Measurements from ENCODE around the gene LRRC74A. TPM values are rescaled to one million over a fixed set of nuclear protein-coding genes. Genes with fewer than 3 reads are reported as not detected.

Gene LRRC74A
- polyA plus RNA-seq, 1 donor (not counting 4 experiments of a cell fraction or from before 2014, with no cell fraction given): not detected

GRCh38 chr14:76777721-76778120 lies 48.5 kb upstream of the LRRC74A start:
- H3K9me1 ChIP-seq (ENCODE audit: control insufficient read depth, extremely low read depth, insufficient read depth, low read length): no peaks in the 10 kb centered on the region
- DNase-seq (ENCODE audit: low read depth, low spot score): no peak
- no peak for TF ChIP-seq EZH2 (IDR thresholded peaks at IDR 0.05; ENCODE audit: low read length)
- TF ChIP-seq, protein P1, sequence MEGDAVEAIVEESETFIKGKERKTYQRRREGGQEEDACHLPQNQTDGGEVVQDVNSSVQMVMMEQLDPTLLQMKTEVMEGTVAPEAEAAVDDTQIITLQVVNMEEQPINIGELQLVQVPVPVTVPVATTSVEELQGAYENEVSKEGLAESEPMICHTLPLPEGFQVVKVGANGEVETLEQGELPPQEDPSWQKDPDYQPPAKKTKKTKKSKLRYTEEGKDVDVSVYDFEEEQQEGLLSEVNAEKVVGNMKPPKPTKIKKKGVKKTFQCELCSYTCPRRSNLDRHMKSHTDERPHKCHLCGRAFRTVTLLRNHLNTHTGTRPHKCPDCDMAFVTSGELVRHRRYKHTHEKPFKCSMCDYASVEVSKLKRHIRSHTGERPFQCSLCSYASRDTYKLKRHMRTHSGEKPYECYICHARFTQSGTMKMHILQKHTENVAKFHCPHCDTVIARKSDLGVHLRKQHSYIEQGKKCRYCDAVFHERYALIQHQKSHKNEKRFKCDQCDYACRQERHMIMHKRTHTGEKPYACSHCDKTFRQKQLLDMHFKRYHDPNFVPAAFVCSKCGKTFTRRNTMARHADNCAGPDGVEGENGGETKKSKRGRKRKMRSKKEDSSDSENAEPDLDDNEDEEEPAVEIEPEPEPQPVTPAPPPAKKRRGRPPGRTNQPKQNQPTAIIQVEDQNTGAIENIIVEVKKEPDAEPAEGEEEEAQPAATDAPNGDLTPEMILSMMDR (optimal IDR thresholded peaks at IDR 0.05 in 1 of 3, IDR thresholded peaks at IDR 0.05 in 1 of 3, conservative IDR thresholded peaks at IDR 0.05 in 1 of 3; ENCODE audit: extremely low read depth in 1 of 3, insufficient read depth in 2 of 3, low read length in 3 of 3): no peak
- no peak for FAIRE-seq
- no peak overlapping the region for H3K9ac ChIP-seq (ENCODE audit: control insufficient read depth, extremely low read depth, insufficient read depth, low read length)
- no peaks in the 10 kb centered on the region for H3K9me3 ChIP-seq (ENCODE audit: control insufficient read depth, low read depth, low read length)
- H3K4me3 ChIP-seq (ENCODE audit: control insufficient read depth in 2 of 3, extremely low read depth in 1 of 3, insufficient read depth in 2 of 3, low read depth in 1 of 3, low read length in 3 of 3): no peak overlapping the region
- no peaks in the 10 kb centered on the region for H4K20me1 ChIP-seq (ENCODE audit: control insufficient read depth, extremely low read depth, insufficient read depth, low read length)
- no peak overlapping the region for H3K27ac ChIP-seq (ENCODE audit: control insufficient read depth, insufficient read depth, low read length)
- no peak overlapping the region for H2AFZ ChIP-seq (ENCODE audit: control insufficient read depth, low read length)
- H3K4me2 ChIP-seq (ENCODE audit: control insufficient read depth, extremely low read depth, insufficient read depth, low read depth, low read length): no peak overlapping the region
- dilution Hi-C loops (cut with MboI; ENCODE audit: extremely low pct_ligation_motif_present, low sequenced_read_pairs): no loop called here
- peaks cover 3% of the 10 kb centered on the region for H3K27me3 ChIP-seq (ENCODE audit: control insufficient read depth, extremely low read depth, insufficient read depth, low read length)
- H3K36me3 ChIP-seq (ENCODE audit: control insufficient read depth in 2 of 2, extremely low read depth in 1 of 2, insufficient read depth in 2 of 2, low read length in 2 of 2): peaks cover 3 to 6% of the 10 kb centered on the region in 2 experiments
- H3K79me2 ChIP-seq (ENCODE audit: control insufficient read depth, insufficient read depth, low read length): no peaks in the 10 kb centered on the region
- H3K4me1 ChIP-seq (ENCODE audit: control insufficient read depth, extremely low read depth, insufficient read depth, low read length): peaks cover 17% of the 10 kb centered on the region

DNA sequence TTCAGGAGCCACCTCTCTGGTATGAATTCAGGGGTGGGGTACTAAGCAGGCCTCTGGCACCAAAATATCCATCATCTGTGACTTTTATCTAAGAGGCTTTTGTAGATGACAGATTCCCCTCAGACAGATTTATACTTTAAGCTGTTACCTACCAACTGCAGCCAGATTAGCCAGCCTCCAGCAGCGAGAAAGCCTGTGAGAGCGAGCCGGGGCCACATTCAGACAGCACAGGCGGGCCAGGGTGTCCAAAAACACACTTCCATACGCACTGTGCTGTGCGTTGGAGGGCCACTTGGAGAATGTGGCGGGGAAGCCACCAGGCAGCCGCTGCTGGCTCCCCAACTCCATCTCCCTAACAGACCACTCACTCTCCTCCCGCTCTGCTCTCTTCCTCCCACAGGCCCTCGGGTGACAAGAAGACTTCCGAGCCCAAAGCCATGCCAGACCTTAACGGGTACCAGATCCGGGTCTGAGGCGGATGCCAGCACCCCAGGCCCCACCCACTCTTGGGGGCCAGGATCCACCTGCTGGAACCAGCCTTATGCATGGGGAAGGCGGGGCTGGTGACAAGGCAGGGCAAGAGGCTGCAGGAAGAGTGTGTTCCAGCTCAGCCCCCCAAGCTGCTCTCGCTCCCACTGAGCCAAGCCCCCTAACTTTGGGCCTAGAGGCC lies 47.5 kb upstream of the LRRC74A start:
- Histone ChIP-seq H3K36me3 (ENCODE audit: control insufficient read depth in 2 of 2, extremely low read depth in 1 of 2, insufficient read depth in 2 of 2, low read length in 2 of 2) (peaks cover 3 to 6% of the 10 kb centered on the region in 2 experiments), H3K9me3 (ENCODE audit: control insufficient read depth, low read depth, low read length) (no peaks in the 10 kb centered on the region), H3K4me1 (ENCODE audit: control insufficient read depth, extremely low read depth, insufficient read depth, low read length) (peaks cover 8% of the 10 kb centered on the region), H3K79me2 (ENCODE audit: control insufficient read depth, insufficient read depth, low read length) (no peaks in the 10 kb centered on the region), H3K27me3 (ENCODE audit: control insufficient read depth, extremely low read depth, insufficient read depth, low read length) (peaks cover 3% of the 10 kb centered on the region), H4K20me1 (ENCODE audit: control insufficient read depth, extremely low read depth, insufficient read depth, low read length) (no peaks in the 10 kb centered on the region), H3K4me2 (ENCODE audit: control insufficient read depth, extremely low read depth, insufficient read depth, low read depth, low read length) (no peak overlapping the region), H3K27ac (ENCODE audit: control insufficient read depth, insufficient read depth, low read length) (no peak overlapping the region), H2AFZ (ENCODE audit: control insufficient read depth, low read length) (no peak overlapping the region), H3K9me1 (ENCODE audit: control insufficient read depth, extremely low read depth, insufficient read depth, low read length) (no peaks in the 10 kb centered on the region), H3K4me3 (ENCODE audit: control insufficient read depth in 2 of 3, extremely low read depth in 1 of 3, insufficient read depth in 2 of 3, low read depth in 1 of 3, low read length in 3 of 3) (no peak overlapping the region), H3K9ac (ENCODE audit: control insufficient read depth, extremely low read depth, insufficient read depth, low read length) (no peak overlapping the region)
- FAIRE-seq: no peak
- TF ChIP-seq, protein P1 (optimal IDR thresholded peaks at IDR 0.05 in 1 of 3, IDR thresholded peaks at IDR 0.05 in 1 of 3, conservative IDR thresholded peaks at IDR 0.05 in 1 of 3; ENCODE audit: extremely low read depth in 1 of 3, insufficient read depth in 2 of 3, low read length in 3 of 3): no peak
- TF ChIP-seq EZH2 (IDR thresholded peaks at IDR 0.05; ENCODE audit: low read length): no peak
- dilution Hi-C loops (cut with MboI; ENCODE audit: extremely low pct_ligation_motif_present, low sequenced_read_pairs): no loop called here
- no peak for DNase-seq (ENCODE audit: low read depth, low spot score)

Measured in keratinocyte (primary cell).